CD14-positive monocyte (primary cell): ENCODE results near the gene ACSM2B. TPM values are rescaled to one million over a fixed set of nuclear protein-coding genes. Genes with fewer than 3 reads are reported as not detected.

Source experiments
- DNase-seq, 3 donors: peaks; one replicate each; pipeline ENCODE4 v3.0.0-alpha.2; 2011 to 2022
- H2AFZ ChIP-seq: 2 replicates; pipeline ENCODE4 v1.6.0; 2012; ENCODE audit warnings: mild to moderate bottlenecking, low read depth, low read length, inconsistent platforms; ENCODE audit not compliant: insufficient read depth, poor library complexity, severe bottlenecking
- H3K27ac ChIP-seq, 2 donors: 1 replicate in 1 of 2; 2 replicates in 1 of 2; pipeline ENCODE4 v1.5.1; 2012 to 2013; ENCODE audit warnings: low read length in 2 of 2, control low read depth in 1 of 2, inconsistent platforms in 1 of 2, low read depth in 1 of 2, mild to moderate bottlenecking in 1 of 2
- H3K27me3 ChIP-seq, 2 donors: one replicate each; pipeline versions ENCODE4 v1.6.0 to v1.6.1; 2011 to 2013; ENCODE audit warnings: low read length in 2 of 2; ENCODE audit not compliant: control insufficient read depth in 2 of 2, insufficient read depth in 2 of 2
- H3K36me3 ChIP-seq, 2 donors: replicated peaks in 1 of 2; 1 replicate in 1 of 2; 2 replicates in 1 of 2; pipeline versions ENCODE4 v1.5.1 to v1.6.1; 2012 to 2013; ENCODE audit warnings: low read length in 2 of 2, control low read depth in 1 of 2, inconsistent platforms in 1 of 2, mild to moderate bottlenecking in 1 of 2; ENCODE audit not compliant: insufficient read depth in 2 of 2, control insufficient read depth in 1 of 2
- H3K4me1 ChIP-seq, 2 donors: 1 replicate in 1 of 2; 2 replicates in 1 of 2; pipeline versions ENCODE4 v1.5.1 to v1.6.1; 2012 to 2013; ENCODE audit warnings: low read length in 2 of 2, control low read depth in 1 of 2, inconsistent platforms in 1 of 2, mild to moderate bottlenecking in 1 of 2, moderate library complexity in 1 of 2; ENCODE audit not compliant: insufficient read depth in 2 of 2, control insufficient read depth in 1 of 2
- H3K4me2 ChIP-seq: replicated peaks from 2 replicates; pipeline ENCODE3; 2012; ENCODE audit warnings: low read length, moderate library complexity, mild to moderate bottlenecking; ENCODE audit not compliant: poor library complexity, severe bottlenecking; ENCODE audit errors: extremely low read depth
- H3K4me3 ChIP-seq, 3 experiments: fragments of 200-600 bp in 1 of 3; sonication (generic) in 1 of 3; replicated peaks in 1 of 3; 1 replicate in 2 of 3; 2 replicates in 1 of 3; pipeline ENCODE4 v1.5.1; 2011 to 2013; ENCODE audit warnings: low read length in 3 of 3, mild to moderate bottlenecking in 3 of 3, control low read depth in 2 of 3, low read depth in 2 of 3, inconsistent platforms in 1 of 3, moderate library complexity in 1 of 3
- H3K79me2 ChIP-seq: 2 replicates; pipeline ENCODE4 v1.6.0; 2012; ENCODE audit warnings: mild to moderate bottlenecking, control low read depth, inconsistent platforms, low read length, moderate library complexity; ENCODE audit not compliant: insufficient read depth
- H3K9ac ChIP-seq: 2 replicates; pipeline ENCODE4 v1.6.0; 2017; ENCODE audit warnings: low read length, mild to moderate bottlenecking; ENCODE audit not compliant: insufficient read depth, poor library complexity, severe bottlenecking
- H3K9me3 ChIP-seq, 2 donors: replicated peaks in 1 of 2; 1 replicate in 1 of 2; 2 replicates in 1 of 2; pipeline versions ENCODE4 v1.5.1 to v1.6.1; 2012 to 2013; ENCODE audit warnings: low read length in 2 of 2, control low read depth in 1 of 2; ENCODE audit not compliant: control insufficient read depth in 1 of 2, insufficient read depth in 1 of 2
- H4K20me1 ChIP-seq: 2 replicates; pipeline ENCODE4 v1.6.0; 2012; ENCODE audit warnings: mild to moderate bottlenecking, low read length, control low read depth, moderate library complexity; ENCODE audit not compliant: insufficient read depth
- H3K27ac Mint-ChIP-seq, 7 donors: one replicate each; pipeline ENCODE4 v1.8.0; 2020; ENCODE audit warnings: mild to moderate bottlenecking in 7 of 7, mixed read lengths in 7 of 7, moderate library complexity in 6 of 7, inconsistent platforms in 2 of 7
- H3K27me3 Mint-ChIP-seq, 3 donors: one replicate each; pipeline ENCODE4 v1.8.0; 2021 to 2022; ENCODE audit warnings: low read depth in 3 of 3, mild to moderate bottlenecking in 3 of 3, mixed read lengths in 3 of 3, moderate library complexity in 3 of 3, inconsistent platforms in 1 of 3
- H3K36me3 Mint-ChIP-seq, 2 donors: one replicate each; pipeline ENCODE4 v1.8.0; 2020; ENCODE audit warnings: mixed read lengths in 2 of 2, inconsistent platforms in 1 of 2, mild to moderate bottlenecking in 1 of 2
- H3K4me1 Mint-ChIP-seq: one replicate; pipeline ENCODE4 v1.8.0; 2020; ENCODE audit warnings: mild to moderate bottlenecking, mixed read lengths
- H3K4me3 Mint-ChIP-seq, 2 donors: one replicate each; pipeline ENCODE4 v1.8.0; 2020; ENCODE audit warnings: mild to moderate bottlenecking in 2 of 2, mixed read lengths in 2 of 2, moderate library complexity in 1 of 2
- H3K9me3 Mint-ChIP-seq, 7 donors: one replicate each; pipeline ENCODE4 v1.8.0; 2020 to 2022; ENCODE audit warnings: mixed read lengths in 7 of 7, mild to moderate bottlenecking in 6 of 7, moderate library complexity in 6 of 7, inconsistent platforms in 2 of 7
- CTCF ChIP-seq: fragments of 200-600 bp; IDR thresholded peaks from one replicate; pipeline ENCODE4 v1.8.0; 2022; ENCODE audit warnings: antibody characterized with exemption, mild to moderate bottlenecking
- WGBS: methylation state at CpG from one replicate; pipeline ENCODE4 v1.1.5; 2013; ENCODE audit warnings: missing lambda C conversion rate; ENCODE audit not compliant: insufficient coverage; 5-methylcytosine and 5-hydroxymethylcytosine counted together
- intact Hi-C, 2 donors: fragments of 100-400 bp; cut with micrococcal nuclease; formaldehyde crosslinking; loops; one replicate each; pipeline versions ENCODE4 v1.15.0 to v1.15.1; 2023
- polyA plus RNA-seq, 3 donors: library from polyadenylated mRNA; depleted of rRNA in 1 of 3; unstranded in 2 of 3; stranded (reverse) in 1 of 3; fragments of 300-500 nt in 2 of 3; fragments of >200 nt in 1 of 3; fragmentation: Illumina TruSeq in 2 of 3; gene quantifications; 1 replicate in 2 of 3; 2 replicates in 1 of 3; pipeline ENCODE4 v1.2.3, GENCODE V29; 2012 to 2021

Gene ACSM2B
- polyA plus RNA-seq, 3 donors: not detected

GRCh38 chr16:20624205-20624604, 48.0 kb upstream of the ACSM2B start:
- no peak for TF ChIP-seq CTCF
- no peak for DNase-seq
- H3K27me3 ChIP-seq: peaks cover 0 to under 1% of the 10 kb centered on the region in 2 donors
- no peak overlapping the region for H3K4me3 Mint-ChIP-seq
- no peak overlapping the region for H3K27ac Mint-ChIP-seq
- no peak overlapping the region for H3K9ac ChIP-seq
- H3K36me3 Mint-ChIP-seq: no peaks in the 10 kb centered on the region
- peaks cover 0 to 2% (median 0%) of the 10 kb centered on the region in 7 donors for H3K9me3 Mint-ChIP-seq
- no peak overlapping the region for H2AFZ ChIP-seq
- no peaks in the 10 kb centered on the region for H3K9me3 ChIP-seq
- H3K4me3 ChIP-seq: no peak overlapping the region
- intact Hi-C loops: no loop called here
- no peaks in the 10 kb centered on the region for H3K79me2 ChIP-seq
- WGBS: no CpG with 5 or more reads among the region's 1 CpG
- no peak overlapping the region for H3K27ac ChIP-seq
- H3K4me1 ChIP-seq: peaks cover 6 to 7% of the 10 kb centered on the region in 2 donors
- H3K4me1 Mint-ChIP-seq: peaks cover 7% of the 10 kb centered on the region
- H3K36me3 ChIP-seq: no peaks in the 10 kb centered on the region
- H3K4me2 ChIP-seq: no peak overlapping the region
- peaks cover 0 to 4% (median 4%) of the 10 kb centered on the region in 3 donors for H3K27me3 Mint-ChIP-seq
- H4K20me1 ChIP-seq: no peaks in the 10 kb centered on the region

DNA sequence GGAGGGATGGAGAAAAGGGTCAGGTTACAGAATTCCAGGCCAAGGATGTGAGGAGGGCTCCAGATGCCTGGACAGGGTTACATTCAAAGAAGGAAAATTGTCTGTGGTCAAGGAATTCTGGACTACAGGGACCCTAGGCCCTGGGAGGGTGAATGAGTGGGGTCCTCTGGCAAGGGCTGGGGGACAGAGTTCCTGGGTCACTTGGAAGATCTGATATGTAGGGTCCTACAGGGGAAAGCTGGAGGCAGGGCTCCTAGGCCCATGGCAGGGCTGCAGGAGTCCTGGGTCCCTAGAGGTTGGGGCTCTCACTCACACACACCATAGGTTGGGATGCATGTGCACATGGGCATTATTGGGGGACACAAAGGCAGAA, 46.3 kb upstream of the ACSM2B start:
- no peaks in the 10 kb centered on the region for H3K9me3 ChIP-seq
- H3K9me3 Mint-ChIP-seq: peaks cover 0 to 2% (median 0%) of the 10 kb centered on the region in 7 donors
- H2AFZ ChIP-seq: no peak overlapping the region
- H3K27me3 Mint-ChIP-seq: peaks cover 0 to 5% (median 4%) of the 10 kb centered on the region in 3 donors
- no peaks in the 10 kb centered on the region for H3K4me1 ChIP-seq
- intact Hi-C loops: no loop called here
- H3K27ac Mint-ChIP-seq: peak overlapping the region in 1 of 7 donors; percentile 15
- H4K20me1 ChIP-seq: no peaks in the 10 kb centered on the region
- TF ChIP-seq CTCF: no peak
- no peaks in the 10 kb centered on the region for H3K36me3 Mint-ChIP-seq
- no peaks in the 10 kb centered on the region for H3K4me1 Mint-ChIP-seq
- no peak for DNase-seq
- H3K36me3 ChIP-seq: no peaks in the 10 kb centered on the region
- H3K27ac ChIP-seq: no peak overlapping the region
- no peak overlapping the region for H3K4me3 Mint-ChIP-seq
- H3K27me3 ChIP-seq: peaks cover 0 to 2% of the 10 kb centered on the region in 2 donors
- H3K79me2 ChIP-seq: no peaks in the 10 kb centered on the region
- no peak overlapping the region for H3K4me2 ChIP-seq
- no peak overlapping the region for H3K9ac ChIP-seq
- no peak overlapping the region for H3K4me3 ChIP-seq
